H9 (cell line): ENCODE results near the gene RARS2. TPM values are rescaled to one million over a fixed set of nuclear protein-coding genes. Genes with fewer than 3 reads are reported as not detected.
"Not testable (repeated sequence)": the region's sequence is repeated elsewhere in the genome, so short reads cannot be mapped to it uniquely, and the experiment has no call there.

Source experiments
- DNase-seq: peaks from one replicate; pipeline ENCODE4 v3.0.0-alpha.2; 2017
- H2AFZ ChIP-seq: one replicate; pipeline ENCODE4 v1.6.1; 2013; ENCODE audit warnings: mild to moderate bottlenecking, low read length, control low read depth, moderate library complexity
- H2AK5ac ChIP-seq: 2 replicates; pipeline ENCODE4 v1.6.1; 2013; ENCODE audit warnings: low read length, control low read depth, mixed read lengths; ENCODE audit not compliant: insufficient read length
- H2BK120ac ChIP-seq: one replicate; pipeline ENCODE4 v1.6.1; 2013; ENCODE audit warnings: low read depth, mild to moderate bottlenecking, low read length, control low read depth, inconsistent platforms; ENCODE audit not compliant: poor library complexity, severe bottlenecking
- H2BK12ac ChIP-seq: 2 replicates; pipeline ENCODE4 v1.6.1; 2013; ENCODE audit warnings: low read length, control low read depth, mixed read lengths, low read depth; ENCODE audit not compliant: insufficient read length
- H2BK15ac ChIP-seq: 2 replicates; pipeline ENCODE4 v1.6.1; 2013; ENCODE audit warnings: low read depth, low read length, control low read depth
- H2BK20ac ChIP-seq: one replicate; pipeline ENCODE4 v1.6.1; 2013; ENCODE audit warnings: low read depth, mild to moderate bottlenecking, low read length, control low read depth, inconsistent platforms; ENCODE audit not compliant: poor library complexity, severe bottlenecking
- H2BK5ac ChIP-seq: 2 replicates; pipeline ENCODE4 v1.6.1; 2013; ENCODE audit warnings: low read length, control low read depth, mixed read lengths; ENCODE audit not compliant: insufficient read length
- H3K14ac ChIP-seq: 2 replicates; pipeline ENCODE4 v1.6.1; 2013; ENCODE audit warnings: low read length, control low read depth; ENCODE audit not compliant: insufficient read depth
- H3K18ac ChIP-seq: 2 replicates; pipeline ENCODE4 v1.6.1; 2013; ENCODE audit warnings: low read depth, mild to moderate bottlenecking, mixed read lengths, low read length, control low read depth; ENCODE audit not compliant: insufficient read length
- H3K23ac ChIP-seq: 2 replicates; pipeline ENCODE4 v1.6.1; 2013; ENCODE audit warnings: low read length, control low read depth, mixed read lengths, low read depth; ENCODE audit not compliant: insufficient read length
- H3K23me2 ChIP-seq: 2 replicates; pipeline ENCODE4 v1.6.1; 2013; ENCODE audit warnings: low read depth, mild to moderate bottlenecking, mixed read lengths, low read length, control low read depth; ENCODE audit not compliant: insufficient read length, poor library complexity, severe bottlenecking
- H3K27ac ChIP-seq: 2 replicates; pipeline ENCODE4 v1.5.1; 2013; ENCODE audit warnings: low read length, control low read depth, mixed read lengths, low read depth; ENCODE audit not compliant: insufficient read length
- H3K27me3 ChIP-seq: 2 replicates; pipeline ENCODE4 v1.6.1; 2013; ENCODE audit warnings: low read length, control low read depth, inconsistent platforms; ENCODE audit not compliant: insufficient read depth
- H3K4ac ChIP-seq: 2 replicates; pipeline ENCODE4 v1.6.1; 2013; ENCODE audit warnings: low read depth, mild to moderate bottlenecking, control low read depth, inconsistent platforms, low read length, moderate library complexity
- H3K4me1 ChIP-seq: 2 replicates; pipeline ENCODE4 v1.6.1; 2013; ENCODE audit warnings: low read length, control low read depth, inconsistent platforms; ENCODE audit not compliant: insufficient read depth
- H3K4me2 ChIP-seq: 2 replicates; pipeline ENCODE4 v1.6.1; 2013; ENCODE audit warnings: low read length, control low read depth, mixed read lengths; ENCODE audit not compliant: insufficient read length, insufficient read depth
- H3K56ac ChIP-seq: 2 replicates; pipeline ENCODE4 v1.6.1; 2013; ENCODE audit warnings: low read depth, mild to moderate bottlenecking, mixed read lengths, low read length, control low read depth; ENCODE audit not compliant: insufficient read length
- H3K79me1 ChIP-seq: 2 replicates; pipeline ENCODE4 v1.6.1; 2013; ENCODE audit warnings: low read depth, mild to moderate bottlenecking, moderate library complexity, low read length, control low read depth, inconsistent platforms; ENCODE audit not compliant: insufficient read depth, poor library complexity, severe bottlenecking
- H3K79me2 ChIP-seq: 2 replicates; pipeline ENCODE4 v1.6.1; 2013; ENCODE audit warnings: low read length, control low read depth, inconsistent platforms; ENCODE audit not compliant: insufficient read depth
- H3K9ac ChIP-seq: 2 replicates; pipeline ENCODE4 v1.6.1; 2013; ENCODE audit warnings: low read length, control low read depth, mixed read lengths; ENCODE audit not compliant: insufficient read length; ENCODE audit errors: extremely low read depth
- H3K9me3 ChIP-seq: one replicate; pipeline ENCODE4 v1.6.1; 2013; ENCODE audit warnings: low read depth, low read length, inconsistent platforms; ENCODE audit not compliant: control insufficient read depth
- H3T11ph ChIP-seq: one replicate; pipeline ENCODE4 v1.6.1; 2013; ENCODE audit warnings: mild to moderate bottlenecking, low read length, control low read depth, inconsistent platforms
- H4K20me1 ChIP-seq: one replicate; pipeline ENCODE4 v1.6.1; 2013; ENCODE audit not compliant: control insufficient read depth, insufficient read length, insufficient read depth
- H4K5ac ChIP-seq: 2 replicates; pipeline ENCODE4 v1.6.1; 2013; ENCODE audit warnings: low read depth, mild to moderate bottlenecking, mixed read lengths, low read length, control low read depth; ENCODE audit not compliant: insufficient read length
- H4K8ac ChIP-seq: replicated peaks from 2 replicates; pipeline ENCODE4 v1.6.1; 2013; ENCODE audit warnings: low read length, control low read depth, mixed read lengths, low read depth; ENCODE audit not compliant: insufficient read length
- H4K91ac ChIP-seq: 2 replicates; pipeline ENCODE4 v1.6.1; 2013; ENCODE audit warnings: low read depth, mild to moderate bottlenecking, moderate library complexity, mixed read lengths, low read length, control low read depth; ENCODE audit not compliant: insufficient read length
- H3K27ac Mint-ChIP-seq, 3 experiments: 2 replicates in 2 of 3; 3 replicates in 1 of 3; pipeline ENCODE4 v1.8.0; 2020 to 2021; ENCODE audit warnings: mixed read lengths in 3 of 3, mild to moderate bottlenecking in 1 of 3, moderate library complexity in 1 of 3
- H3K27me3 Mint-ChIP-seq: 2 replicates; pipeline ENCODE4 v1.8.0; 2021; ENCODE audit warnings: low read depth, mild to moderate bottlenecking, moderate library complexity, mixed read lengths
- H3K36me3 Mint-ChIP-seq, 3 experiments: 2 replicates in 2 of 3; 3 replicates in 1 of 3; pipeline ENCODE4 v1.8.0; 2020 to 2021; ENCODE audit warnings: low read depth in 3 of 3, mixed read lengths in 3 of 3; ENCODE audit not compliant: insufficient read depth in 1 of 3
- H3K4me1 Mint-ChIP-seq, 2 experiments: 2 replicates each; pipeline ENCODE4 v1.8.0; 2020; ENCODE audit warnings: mixed read lengths in 2 of 2
- H3K4me3 Mint-ChIP-seq, 2 experiments: 2 replicates in 1 of 2; 3 replicates in 1 of 2; pipeline ENCODE4 v1.8.0; 2020 to 2021; ENCODE audit warnings: mild to moderate bottlenecking in 2 of 2, mixed read lengths in 2 of 2, moderate library complexity in 1 of 2
- H3K9me3 Mint-ChIP-seq, 2 experiments: 2 replicates in 1 of 2; 3 replicates in 1 of 2; pipeline ENCODE4 v1.8.0; 2020; ENCODE audit warnings: mild to moderate bottlenecking in 2 of 2, mixed read lengths in 2 of 2, moderate library complexity in 1 of 2
- WGBS: extraction: QIAGEN DNeasy Blood & Tissue Kit; methylation state at CpG from one replicate; pipeline ENCODE4 v1.1.7; 2013; ENCODE audit warnings: missing lambda C conversion rate, low lambda C conversion rate, mixed read lengths; ENCODE audit not compliant: insufficient read length; ENCODE audit errors: extremely low coverage; 5-methylcytosine and 5-hydroxymethylcytosine counted together
- total RNA-seq: library from RNA; stranded (reverse); gene quantifications from 2 replicates; pipeline ENCODE4 v1.2.1, GENCODE V29; 2021
- TF ChIP-seq, protein P1 (sequence below): fragments of 200-600 bp; sonication (generic); conservative IDR thresholded peaks from 3 replicates; pipeline ENCODE4 v1.8.0; 2021; ENCODE audit warnings: antibody characterized with exemption, mild to moderate bottlenecking

Gene RARS2
- total RNA-seq, 1 experiment from 2014 or later: 45.1 TPM

DNA sequence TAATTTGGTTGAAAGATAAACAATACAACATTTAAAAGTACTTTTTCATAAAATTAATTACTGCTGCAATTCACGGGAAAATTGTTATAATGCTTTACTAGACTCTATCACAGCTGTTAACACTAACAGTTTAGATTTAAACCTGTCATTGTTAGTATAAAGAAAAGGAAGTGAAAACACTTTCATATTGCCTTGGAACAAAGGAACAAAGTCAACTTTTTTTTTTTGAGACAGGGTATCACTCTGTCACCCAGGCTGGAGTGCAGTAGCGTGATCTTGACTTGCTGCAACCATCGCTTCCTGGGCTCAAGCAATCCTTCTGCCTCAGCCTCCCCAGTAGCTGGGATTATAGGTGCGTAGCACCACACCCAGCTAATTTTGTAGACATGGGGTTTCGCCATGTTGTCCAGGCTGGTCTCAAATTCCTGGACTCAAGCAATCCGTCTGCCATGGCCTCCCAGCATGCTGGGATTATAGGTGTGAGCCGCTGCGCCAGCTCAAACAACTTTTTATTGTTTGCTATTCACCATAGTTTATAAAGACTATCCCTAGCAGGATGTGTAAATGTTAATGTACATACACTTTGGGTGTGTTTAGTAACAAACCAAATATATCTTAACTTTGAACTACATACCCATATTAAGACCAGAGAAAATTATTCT, 94.9 kb downstream of the RARS2 start:
- Histone ChIP-seq H4K91ac (no peak overlapping the region), H2BK120ac (no peak overlapping the region)

DNA sequence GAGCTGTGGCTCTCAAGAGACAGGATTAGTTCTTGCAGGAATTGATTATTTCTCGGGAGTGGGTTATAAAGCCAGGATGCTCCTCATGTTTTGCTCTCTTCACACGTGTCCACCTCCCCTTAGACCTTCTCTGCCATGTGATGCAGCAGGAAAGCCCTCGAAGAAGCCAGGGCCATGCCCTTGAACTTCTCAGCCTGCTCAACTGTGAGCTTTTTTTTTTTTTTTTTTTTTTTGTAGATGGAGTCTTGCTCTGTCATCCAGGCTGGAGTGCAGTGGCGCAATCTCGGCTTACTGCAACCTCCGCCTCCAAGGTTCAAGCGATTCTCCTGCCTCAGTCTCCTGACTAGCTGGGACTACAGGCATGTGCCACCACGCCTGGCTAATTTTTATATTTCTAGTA, 100.5 kb downstream of the RARS2 start:
- not testable (repeated sequence) for H3K9ac ChIP-seq, H3K23ac ChIP-seq, H3K23me2 ChIP-seq, H2BK20ac ChIP-seq, H4K91ac ChIP-seq, H3K36me3 Mint-ChIP-seq, H3K9me3 ChIP-seq, H2BK15ac ChIP-seq, H4K20me1 ChIP-seq, H4K8ac ChIP-seq, H2BK12ac ChIP-seq, H4K5ac ChIP-seq, H3K27me3 Mint-ChIP-seq, DNase-seq, H3K27ac Mint-ChIP-seq, H3T11ph ChIP-seq, H2BK5ac ChIP-seq, H3K79me1 ChIP-seq, H3K56ac ChIP-seq, H3K9me3 Mint-ChIP-seq, H2AFZ ChIP-seq, H3K14ac ChIP-seq, H3K4me3 Mint-ChIP-seq, H2BK120ac ChIP-seq, H3K79me2 ChIP-seq, H3K27me3 ChIP-seq, H3K4ac ChIP-seq, H3K4me2 ChIP-seq, H3K18ac ChIP-seq, H3K27ac ChIP-seq, H2AK5ac ChIP-seq, H3K4me1 ChIP-seq
- WGBS: no CpG with 5 or more reads among the region's 8 CpGs
- peaks cover 11 to 17% of the 10 kb centered on the region in 2 experiments for H3K4me1 Mint-ChIP-seq

More for the DNA sequence above, 94.9 kb downstream of the RARS2 start:
- Histone ChIP-seq H3K4me2 (no peak overlapping the region), H3K27me3 (no peaks in the 10 kb centered on the region), H2AK5ac (no peak overlapping the region), H3K27ac (no peak overlapping the region), H4K8ac (no peak overlapping the region), H4K5ac (no peak overlapping the region), H3K23me2 (no peaks in the 10 kb centered on the region), H2BK12ac (no peak overlapping the region), H2BK5ac (no peak overlapping the region), H3K4ac (no peak overlapping the region), H2BK20ac (no peak overlapping the region), H3K9me3 (no peaks in the 10 kb centered on the region), H2BK15ac (no peak overlapping the region), H3K18ac (no peak overlapping the region), H3K79me1 (no peaks in the 10 kb centered on the region), H3K14ac (no peak overlapping the region), H3K23ac (no peak overlapping the region), H3K4me1 (no peaks in the 10 kb centered on the region), H3T11ph (no peak overlapping the region), H4K20me1 (no peaks in the 10 kb centered on the region), H3K79me2 (no peaks in the 10 kb centered on the region), H2AFZ (no peak overlapping the region), H3K9ac (no peak overlapping the region), H3K56ac (no peak overlapping the region)
- TF ChIP-seq, protein P1, sequence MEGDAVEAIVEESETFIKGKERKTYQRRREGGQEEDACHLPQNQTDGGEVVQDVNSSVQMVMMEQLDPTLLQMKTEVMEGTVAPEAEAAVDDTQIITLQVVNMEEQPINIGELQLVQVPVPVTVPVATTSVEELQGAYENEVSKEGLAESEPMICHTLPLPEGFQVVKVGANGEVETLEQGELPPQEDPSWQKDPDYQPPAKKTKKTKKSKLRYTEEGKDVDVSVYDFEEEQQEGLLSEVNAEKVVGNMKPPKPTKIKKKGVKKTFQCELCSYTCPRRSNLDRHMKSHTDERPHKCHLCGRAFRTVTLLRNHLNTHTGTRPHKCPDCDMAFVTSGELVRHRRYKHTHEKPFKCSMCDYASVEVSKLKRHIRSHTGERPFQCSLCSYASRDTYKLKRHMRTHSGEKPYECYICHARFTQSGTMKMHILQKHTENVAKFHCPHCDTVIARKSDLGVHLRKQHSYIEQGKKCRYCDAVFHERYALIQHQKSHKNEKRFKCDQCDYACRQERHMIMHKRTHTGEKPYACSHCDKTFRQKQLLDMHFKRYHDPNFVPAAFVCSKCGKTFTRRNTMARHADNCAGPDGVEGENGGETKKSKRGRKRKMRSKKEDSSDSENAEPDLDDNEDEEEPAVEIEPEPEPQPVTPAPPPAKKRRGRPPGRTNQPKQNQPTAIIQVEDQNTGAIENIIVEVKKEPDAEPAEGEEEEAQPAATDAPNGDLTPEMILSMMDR: no peak
- H3K9me3 Mint-ChIP-seq: no peaks in the 10 kb centered on the region
- no peaks in the 10 kb centered on the region for H3K27me3 Mint-ChIP-seq
- WGBS: no CpG with 5 or more reads among the region's 8 CpGs
- no peak for DNase-seq
- H3K4me1 Mint-ChIP-seq: no peaks in the 10 kb centered on the region
- no peak overlapping the region; a peak in 1 of 5 replicates for H3K4me3 Mint-ChIP-seq
- H3K27ac Mint-ChIP-seq: no peak overlapping the region
- H3K36me3 Mint-ChIP-seq: peaks cover 0 to 5% (median 0%) of the 10 kb centered on the region in 3 experiments; a peak in 2 of 7 replicates
